ENCODE data around the gene SORT1. TPM values are rescaled to one million over a fixed set of nuclear protein-coding genes. Genes with fewer than 3 reads are reported as not detected.
"Not testable (repeated sequence)": the region's sequence is repeated elsewhere in the genome, so short reads cannot be mapped to it uniquely, and the experiment has no call there.

The SORT1 gene
- total RNA-seq, 1 donor from 2014 or later: 40.6 TPM

DNA sequence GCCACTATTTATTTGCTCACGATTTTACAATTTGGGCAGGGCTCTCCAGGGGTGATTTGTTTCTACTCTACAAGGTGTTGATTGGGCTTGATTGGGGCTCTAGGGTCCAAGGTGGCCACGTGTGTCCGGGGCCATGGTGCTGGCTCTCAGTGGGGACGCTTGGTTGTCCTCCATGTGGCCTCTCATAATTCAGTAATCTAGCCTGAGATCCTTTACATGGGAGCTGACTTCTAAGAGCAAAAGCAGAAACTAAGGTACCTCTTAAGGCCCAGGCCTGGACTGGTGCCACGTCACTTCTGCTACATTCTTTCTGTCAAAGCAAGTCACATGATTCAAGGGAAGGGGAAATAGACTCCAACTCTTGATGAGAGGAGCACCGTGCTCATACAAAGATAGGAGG is 106.7 kb downstream of the SORT1 start:
- no peaks in the 10 kb centered on the region for H3K36me3 Mint-ChIP-seq
- TF ChIP-seq, protein P1, sequence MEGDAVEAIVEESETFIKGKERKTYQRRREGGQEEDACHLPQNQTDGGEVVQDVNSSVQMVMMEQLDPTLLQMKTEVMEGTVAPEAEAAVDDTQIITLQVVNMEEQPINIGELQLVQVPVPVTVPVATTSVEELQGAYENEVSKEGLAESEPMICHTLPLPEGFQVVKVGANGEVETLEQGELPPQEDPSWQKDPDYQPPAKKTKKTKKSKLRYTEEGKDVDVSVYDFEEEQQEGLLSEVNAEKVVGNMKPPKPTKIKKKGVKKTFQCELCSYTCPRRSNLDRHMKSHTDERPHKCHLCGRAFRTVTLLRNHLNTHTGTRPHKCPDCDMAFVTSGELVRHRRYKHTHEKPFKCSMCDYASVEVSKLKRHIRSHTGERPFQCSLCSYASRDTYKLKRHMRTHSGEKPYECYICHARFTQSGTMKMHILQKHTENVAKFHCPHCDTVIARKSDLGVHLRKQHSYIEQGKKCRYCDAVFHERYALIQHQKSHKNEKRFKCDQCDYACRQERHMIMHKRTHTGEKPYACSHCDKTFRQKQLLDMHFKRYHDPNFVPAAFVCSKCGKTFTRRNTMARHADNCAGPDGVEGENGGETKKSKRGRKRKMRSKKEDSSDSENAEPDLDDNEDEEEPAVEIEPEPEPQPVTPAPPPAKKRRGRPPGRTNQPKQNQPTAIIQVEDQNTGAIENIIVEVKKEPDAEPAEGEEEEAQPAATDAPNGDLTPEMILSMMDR (IDR thresholded peaks at IDR 0.05; ENCODE audit: unreplicated experiment): no peak
- no peak overlapping the region for H3K4me3 Mint-ChIP-seq
- H3K27me3 Mint-ChIP-seq (ENCODE audit: low read depth): no peaks in the 10 kb centered on the region
- peak overlapping the region; percentile 84 for H3K27ac Mint-ChIP-seq
- H3K4me1 Mint-ChIP-seq: peaks cover 4% of the 10 kb centered on the region
- H3K9me3 Mint-ChIP-seq: no peaks in the 10 kb centered on the region
- no peak for DNase-seq (ENCODE audit: low spot score in 2 of 2, unreplicated experiment in 2 of 2)

DNA sequence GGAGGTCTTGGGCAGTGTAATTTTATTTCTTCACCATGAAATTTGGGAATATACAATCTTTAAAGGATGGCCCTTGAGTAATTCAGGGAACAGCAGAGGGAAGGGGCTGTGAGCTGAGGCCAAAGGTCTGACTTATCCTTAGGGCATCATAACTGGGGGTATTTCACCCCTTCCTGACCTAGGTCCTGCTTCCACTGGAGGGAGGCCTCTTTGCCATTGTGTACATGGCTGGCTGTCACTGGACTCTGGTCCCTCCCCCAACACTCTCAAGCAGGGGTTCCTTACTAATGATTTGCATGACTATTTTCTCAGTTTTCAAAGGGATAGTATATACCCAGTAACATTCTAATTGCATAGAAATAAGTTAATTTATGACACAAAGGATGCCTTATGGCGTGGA is 107.6 kb downstream of the SORT1 start:
- Mint-ChIP-seq H3K27me3 (ENCODE audit: low read depth) (no peaks in the 10 kb centered on the region), H3K9me3 (no peaks in the 10 kb centered on the region), H3K27ac (no peak overlapping the region), H3K36me3 (no peaks in the 10 kb centered on the region), H3K4me3 (no peak overlapping the region), H3K4me1 (peaks cover 4% of the 10 kb centered on the region)
- TF ChIP-seq, protein P1 (IDR thresholded peaks at IDR 0.05; ENCODE audit: unreplicated experiment): no peak
- DNase-seq (ENCODE audit: low spot score in 2 of 2, unreplicated experiment in 2 of 2): no peak

DNA sequence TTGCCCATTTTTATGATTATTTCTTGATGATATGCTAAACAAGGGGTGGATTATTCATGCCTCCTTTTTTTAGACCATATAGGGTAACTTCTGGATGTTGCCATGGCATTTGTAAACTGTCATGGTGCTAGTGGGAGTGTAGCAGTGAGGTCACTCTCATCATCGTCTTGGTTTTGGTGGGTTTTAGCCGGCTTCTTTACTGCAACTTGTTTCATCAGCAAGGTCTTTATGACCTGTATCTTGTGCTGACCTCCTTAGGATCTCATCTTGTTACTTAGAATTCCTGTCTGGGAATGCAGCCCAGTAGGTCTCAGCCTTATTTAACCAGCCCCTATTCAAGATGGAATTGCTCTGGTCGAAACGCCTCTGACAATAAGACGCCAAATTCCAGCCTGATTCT is 111.0 kb downstream of the SORT1 start:
- H3K27me3 Mint-ChIP-seq (ENCODE audit: low read depth); H3K36me3 Mint-ChIP-seq; H3K4me3 Mint-ChIP-seq; DNase-seq (ENCODE audit: low spot score in 2 of 2, unreplicated experiment in 2 of 2); H3K27ac Mint-ChIP-seq; H3K9me3 Mint-ChIP-seq: not testable (repeated sequence)
- peaks cover 23% of the 10 kb centered on the region for H3K4me1 Mint-ChIP-seq

DNA sequence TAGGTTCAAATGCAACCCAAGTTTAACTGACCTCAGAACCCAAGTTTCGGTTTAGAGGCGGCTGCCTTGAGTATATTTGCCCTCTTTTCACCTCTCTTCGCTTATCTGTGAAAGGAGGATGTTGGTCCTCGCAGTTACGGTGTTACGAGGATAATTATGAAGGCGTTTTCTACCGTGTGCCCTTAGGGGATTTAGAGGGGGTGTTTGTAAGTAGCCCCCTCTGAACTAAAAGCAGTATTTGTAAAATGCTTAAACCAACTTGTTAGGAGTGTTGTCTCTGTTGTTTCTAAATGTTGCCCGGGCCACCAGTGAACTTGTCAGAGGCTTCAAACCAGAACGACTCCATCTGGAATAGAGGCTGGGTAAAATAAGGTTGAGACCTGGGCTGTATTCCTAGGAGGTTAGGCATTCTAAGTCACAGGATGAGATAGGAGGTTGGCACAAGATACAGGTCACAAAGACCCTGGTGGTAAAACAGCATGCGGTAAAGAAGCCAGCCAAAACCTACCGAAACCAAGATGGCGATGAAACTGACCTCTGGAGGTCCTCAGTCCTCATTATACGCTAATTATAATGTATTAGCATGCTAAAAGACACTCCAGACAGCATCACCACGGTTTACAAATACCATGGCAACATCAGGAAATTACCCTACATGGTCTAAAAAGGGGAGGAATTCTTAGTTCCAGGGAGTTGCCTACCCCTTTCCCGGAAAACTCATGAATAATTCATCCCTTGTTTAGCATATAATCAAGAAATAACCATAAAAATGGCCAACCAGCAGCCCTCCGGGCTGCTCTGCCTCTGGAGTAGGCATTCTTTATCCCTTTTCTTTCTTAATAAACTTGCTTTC is 113.7 kb downstream of the SORT1 start:
- no peak for DNase-seq (ENCODE audit: low spot score in 2 of 2, unreplicated experiment in 2 of 2)
- H3K27ac Mint-ChIP-seq: peak overlapping the region; percentile 93
- TF ChIP-seq, protein P1 (IDR thresholded peaks at IDR 0.05; ENCODE audit: unreplicated experiment): no peak
- H3K4me1 Mint-ChIP-seq: peaks cover 26% of the 10 kb centered on the region
- H3K27me3 Mint-ChIP-seq (ENCODE audit: low read depth): no peaks in the 10 kb centered on the region
- H3K4me3 Mint-ChIP-seq: peak overlapping the region; percentile 99
- no peaks in the 10 kb centered on the region for H3K9me3 Mint-ChIP-seq
- H3K36me3 Mint-ChIP-seq: peaks cover 6% of the 10 kb centered on the region

DNA sequence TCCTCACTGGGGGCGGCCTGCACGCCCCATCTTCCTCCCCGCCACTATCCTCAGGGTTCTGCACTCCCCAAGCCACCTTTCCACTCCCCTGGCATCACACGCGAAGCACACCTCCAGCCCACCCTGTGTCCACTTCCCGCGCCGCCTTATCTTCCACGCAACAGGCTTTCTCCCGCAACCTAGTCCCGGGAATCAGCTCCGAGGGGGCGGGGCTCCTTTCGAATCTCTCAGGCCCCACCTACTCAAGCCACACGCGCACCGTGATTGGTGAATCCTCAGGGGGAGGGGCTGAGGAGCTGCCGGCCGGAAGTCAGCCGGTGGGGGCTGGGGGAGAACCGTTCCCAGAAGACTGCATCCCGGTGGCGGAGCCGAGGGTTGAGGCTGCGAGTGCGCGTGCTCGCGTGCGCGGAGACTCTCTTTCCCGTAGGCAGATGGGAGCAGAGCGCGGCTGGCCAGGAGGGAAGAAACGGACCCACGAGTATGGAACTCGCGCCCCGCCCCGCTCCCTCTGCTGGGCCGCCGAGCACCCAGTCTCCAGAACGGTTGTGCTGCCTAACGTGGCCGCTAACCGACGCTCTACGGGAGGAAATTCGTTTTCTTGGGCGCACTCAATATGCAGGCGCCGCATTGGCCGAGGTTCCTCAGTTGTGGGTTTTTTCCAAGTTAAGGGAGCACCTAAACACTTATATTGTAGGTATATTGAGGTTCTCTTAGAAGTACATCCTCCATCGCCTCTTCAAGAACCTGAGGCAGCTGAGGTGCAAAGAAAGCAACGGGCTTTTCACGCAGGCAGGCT is 114.6 kb downstream of the SORT1 start, which contains the start of gene PSRC1:
Gene PSRC1 (minus strand): TSS at position 194 of the 796 bp plus-strand sequence.
- Mint-ChIP-seq H3K27ac (peak within 1 kb of the TSS; percentile 93), H3K9me3 (no peaks in the 10 kb centered on the region), H3K36me3 (peaks cover 6% of the 10 kb centered on the region), H3K27me3 (ENCODE audit: low read depth) (no peaks in the 10 kb centered on the region), H3K4me3 (peak within 1 kb of the TSS; percentile 99), H3K4me1 (peaks cover 26% of the 10 kb centered on the region)
- TF ChIP-seq, protein P1 (IDR thresholded peaks at IDR 0.05; ENCODE audit: unreplicated experiment): peak; percentile 36
- peak; percentile 93 to 97 for DNase-seq (ENCODE audit: low spot score in 2 of 2, unreplicated experiment in 2 of 2)

DNA sequence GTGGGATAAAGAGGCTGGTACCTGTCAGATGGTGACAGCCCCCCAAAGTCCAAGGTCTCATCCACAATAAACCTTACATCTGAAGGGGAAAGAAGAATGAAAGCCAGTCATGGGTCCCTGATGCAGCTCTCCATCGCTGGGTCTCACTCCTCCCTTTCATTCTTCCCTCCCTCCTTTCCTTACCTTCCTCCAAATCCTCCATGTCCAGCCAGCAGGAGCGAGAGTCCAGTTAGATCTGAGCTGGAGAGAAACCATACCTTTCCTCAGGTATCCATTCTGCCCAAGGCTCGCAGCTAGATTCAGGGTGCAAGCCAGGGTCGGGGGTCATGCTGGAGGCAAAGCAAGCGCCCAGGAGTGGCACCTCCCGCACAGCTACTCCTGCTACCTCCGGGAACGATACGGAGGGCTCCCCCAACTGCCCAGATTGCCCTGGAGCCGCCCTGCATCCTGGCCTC is 115.2 kb downstream of the SORT1 start:
- H3K27me3 Mint-ChIP-seq (ENCODE audit: low read depth): no peaks in the 10 kb centered on the region

More for the DNA sequence above, 115.2 kb downstream of the SORT1 start:
- TF ChIP-seq, protein P1 (IDR thresholded peaks at IDR 0.05; ENCODE audit: unreplicated experiment): no peak
- DNase-seq (ENCODE audit: low spot score in 2 of 2, unreplicated experiment in 2 of 2): no peak
- Mint-ChIP-seq H3K27ac (peak overlapping the region; percentile 93), H3K9me3 (no peaks in the 10 kb centered on the region), H3K4me1 (peaks cover 26% of the 10 kb centered on the region), H3K36me3 (peaks cover 6% of the 10 kb centered on the region), H3K4me3 (peak overlapping the region; percentile 99)
